ENCODE data around the gene FOCAD. TPM values are rescaled to one million over a fixed set of nuclear protein-coding genes. Genes with fewer than 3 reads are reported as not detected.

Gene FOCAD
- total RNA-seq, 1 donor from 2014 or later = 57.2 TPM

- H3K27me3 Mint-ChIP-seq (ENCODE audit: unreplicated experiment) = no peaks in the 10 kb centered on the region
- H3K4me3 Mint-ChIP-seq (ENCODE audit: unreplicated experiment) = no peak overlapping the region
- H3K9me3 Mint-ChIP-seq (ENCODE audit: unreplicated experiment) = no peaks in the 10 kb centered on the region
- TF ChIP-seq, protein P1, sequence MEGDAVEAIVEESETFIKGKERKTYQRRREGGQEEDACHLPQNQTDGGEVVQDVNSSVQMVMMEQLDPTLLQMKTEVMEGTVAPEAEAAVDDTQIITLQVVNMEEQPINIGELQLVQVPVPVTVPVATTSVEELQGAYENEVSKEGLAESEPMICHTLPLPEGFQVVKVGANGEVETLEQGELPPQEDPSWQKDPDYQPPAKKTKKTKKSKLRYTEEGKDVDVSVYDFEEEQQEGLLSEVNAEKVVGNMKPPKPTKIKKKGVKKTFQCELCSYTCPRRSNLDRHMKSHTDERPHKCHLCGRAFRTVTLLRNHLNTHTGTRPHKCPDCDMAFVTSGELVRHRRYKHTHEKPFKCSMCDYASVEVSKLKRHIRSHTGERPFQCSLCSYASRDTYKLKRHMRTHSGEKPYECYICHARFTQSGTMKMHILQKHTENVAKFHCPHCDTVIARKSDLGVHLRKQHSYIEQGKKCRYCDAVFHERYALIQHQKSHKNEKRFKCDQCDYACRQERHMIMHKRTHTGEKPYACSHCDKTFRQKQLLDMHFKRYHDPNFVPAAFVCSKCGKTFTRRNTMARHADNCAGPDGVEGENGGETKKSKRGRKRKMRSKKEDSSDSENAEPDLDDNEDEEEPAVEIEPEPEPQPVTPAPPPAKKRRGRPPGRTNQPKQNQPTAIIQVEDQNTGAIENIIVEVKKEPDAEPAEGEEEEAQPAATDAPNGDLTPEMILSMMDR (IDR thresholded peaks at IDR 0.05; ENCODE audit: unreplicated experiment) = no peak
- no peak for DNase-seq (ENCODE audit: low spot score)
- H3K36me3 Mint-ChIP-seq (ENCODE audit: low read depth, unreplicated experiment) = no peaks in the 10 kb centered on the region
- H3K27ac Mint-ChIP-seq (ENCODE audit: unreplicated experiment) = no peak overlapping the region
- no peaks in the 10 kb centered on the region for H3K4me1 Mint-ChIP-seq (ENCODE audit: unreplicated experiment)
These were observed 65.6 kb downstream of the FOCAD start for GRCh38 chr9:20749496-20750198.

- H3K36me3 Mint-ChIP-seq (ENCODE audit: low read depth, unreplicated experiment) = peaks cover 13% of the 10 kb centered on the region
- no peak overlapping the region for H3K4me3 Mint-ChIP-seq (ENCODE audit: unreplicated experiment)
- H3K9me3 Mint-ChIP-seq (ENCODE audit: unreplicated experiment) = no peaks in the 10 kb centered on the region
- no peak overlapping the region for H3K27ac Mint-ChIP-seq (ENCODE audit: unreplicated experiment)
- H3K4me1 Mint-ChIP-seq (ENCODE audit: unreplicated experiment) = peaks cover 12% of the 10 kb centered on the region
- no peak for DNase-seq (ENCODE audit: low spot score)
- no peaks in the 10 kb centered on the region for H3K27me3 Mint-ChIP-seq (ENCODE audit: unreplicated experiment)
- TF ChIP-seq, protein P1 (IDR thresholded peaks at IDR 0.05; ENCODE audit: unreplicated experiment) = no peak
These were observed 69.7 kb downstream of the FOCAD start for GRCh38 chr9:20753761-20754160.

DNA sequence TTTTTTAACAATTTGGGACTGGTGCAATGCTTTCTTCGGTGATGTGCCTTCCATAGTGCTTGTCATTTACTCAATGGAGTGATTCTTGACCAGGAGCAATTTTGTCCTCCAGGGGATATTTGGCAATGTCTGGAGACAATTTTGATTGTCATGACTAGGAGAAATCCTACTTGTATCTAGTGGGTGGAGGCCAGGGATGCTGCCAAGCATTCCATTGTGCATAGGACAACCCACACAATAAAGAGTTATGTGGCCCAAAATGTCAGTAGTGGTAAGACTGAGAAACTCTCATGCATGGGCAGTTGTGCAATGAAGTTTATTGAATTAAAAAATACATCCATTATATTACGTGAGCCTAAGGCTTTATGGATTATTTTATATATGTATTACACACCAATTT, 70.5 kb downstream of the FOCAD start:
- H3K4me3 Mint-ChIP-seq (ENCODE audit: unreplicated experiment) = no peak overlapping the region
- no peaks in the 10 kb centered on the region for H3K27me3 Mint-ChIP-seq (ENCODE audit: unreplicated experiment)
- DNase-seq (ENCODE audit: low spot score) = no peak
- H3K9me3 Mint-ChIP-seq (ENCODE audit: unreplicated experiment) = no peaks in the 10 kb centered on the region
- peaks cover 12% of the 10 kb centered on the region for H3K4me1 Mint-ChIP-seq (ENCODE audit: unreplicated experiment)
- no peak overlapping the region for H3K27ac Mint-ChIP-seq (ENCODE audit: unreplicated experiment)
- TF ChIP-seq, protein P1 (IDR thresholded peaks at IDR 0.05; ENCODE audit: unreplicated experiment) = no peak
- peaks cover 13% of the 10 kb centered on the region for H3K36me3 Mint-ChIP-seq (ENCODE audit: low read depth, unreplicated experiment)

GRCh38 chr9:20760246-20760891, 76.3 kb downstream of the FOCAD start:
- H3K27ac Mint-ChIP-seq (ENCODE audit: unreplicated experiment) = peak overlapping the region; percentile 75
- DNase-seq (ENCODE audit: low spot score) = no peak

More at GRCh38 chr9:20760246-20760891, 76.3 kb downstream of the FOCAD start:
- Mint-ChIP-seq H3K9me3 (ENCODE audit: unreplicated experiment) (no peaks in the 10 kb centered on the region), H3K4me1 (ENCODE audit: unreplicated experiment) (peaks cover 21% of the 10 kb centered on the region), H3K4me3 (ENCODE audit: unreplicated experiment) (peak overlapping the region; percentile 13), H3K27me3 (ENCODE audit: unreplicated experiment) (no peaks in the 10 kb centered on the region), H3K36me3 (ENCODE audit: low read depth, unreplicated experiment) (peaks cover 34% of the 10 kb centered on the region)
- TF ChIP-seq, protein P1 (IDR thresholded peaks at IDR 0.05; ENCODE audit: unreplicated experiment) = no peak

All from endothelial cell (in vitro differentiated cells).